Measurements from ENCODE around the gene HS6ST2.
A peak's percentile ranks its signal among the peaks of the same experiment; 100 is the strongest.
"Not testable (repeated sequence)": the region's sequence is repeated elsewhere in the genome, so short reads cannot be mapped to it uniquely, and the experiment has no call there.

HS6ST2 gene

DNA sequence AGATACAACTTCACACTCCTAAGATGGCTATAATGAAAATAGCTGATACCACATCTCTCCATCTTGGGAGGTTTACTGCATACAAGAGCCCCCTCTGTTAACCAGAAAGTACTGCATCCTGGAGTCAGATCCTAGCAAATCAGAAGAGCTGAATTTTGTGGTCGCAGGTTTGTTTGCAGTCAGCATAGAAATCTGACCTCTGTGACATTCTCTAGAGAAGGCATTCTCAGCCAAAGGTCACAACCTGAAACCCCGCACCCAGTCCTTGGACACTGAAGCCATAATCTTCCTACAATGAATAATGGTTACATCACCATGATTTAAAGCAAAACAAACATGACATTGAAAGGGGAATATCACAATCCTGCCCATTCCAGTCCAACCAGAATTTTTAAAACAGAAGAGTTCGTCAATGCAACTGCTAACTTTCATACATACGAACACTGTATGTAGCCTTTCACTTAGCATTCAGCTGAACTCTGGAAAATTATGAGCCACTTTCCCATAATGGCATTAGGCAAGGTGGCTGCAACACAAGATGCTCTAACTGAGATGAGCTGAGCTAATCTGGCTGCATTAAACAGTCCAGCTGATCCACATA lies 17.6 kb downstream of the HS6ST2 start:
- DNase-seq, result no peak

DNA sequence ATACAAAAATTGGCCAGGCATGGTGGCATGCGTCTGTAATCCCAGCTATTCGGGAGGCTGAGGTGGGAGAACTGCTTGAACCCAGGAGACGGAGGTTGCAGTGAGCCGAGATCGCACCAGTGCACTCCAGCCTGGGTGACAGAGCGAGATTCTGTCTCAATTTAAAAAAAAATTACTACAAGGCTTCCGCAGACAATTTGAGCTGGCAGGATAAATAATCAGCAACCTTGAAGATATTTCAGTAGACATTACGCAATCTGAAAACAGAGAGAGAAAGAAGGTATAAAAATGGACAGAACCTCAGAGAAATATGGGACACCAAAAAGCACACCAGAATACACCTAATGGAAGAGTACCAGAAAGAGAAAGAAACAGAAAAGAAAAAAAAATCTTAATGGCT lies 25.3 kb downstream of the HS6ST2 start:
- DNase-seq, result no peak

DNA sequence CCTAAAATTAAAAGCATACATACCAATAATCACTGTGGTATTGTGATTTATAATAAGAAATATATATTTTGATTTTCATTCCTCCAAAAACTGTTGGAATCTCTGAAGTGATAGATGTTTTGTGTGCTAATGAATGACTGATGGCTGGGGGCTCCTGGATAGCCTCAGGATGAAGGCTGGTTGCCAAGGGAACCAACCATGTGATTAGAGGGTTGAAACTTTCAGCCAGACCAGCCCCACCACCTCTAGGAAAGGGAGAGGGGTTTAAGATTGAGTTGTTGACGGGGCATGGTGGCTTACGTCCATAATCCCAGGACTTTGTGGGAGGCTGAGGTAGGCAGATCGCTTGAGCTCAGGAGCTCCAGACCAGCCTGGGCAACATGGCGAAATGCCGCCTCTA lies 34.0 kb downstream of the HS6ST2 start:
- DNase-seq, result no peak

DNA sequence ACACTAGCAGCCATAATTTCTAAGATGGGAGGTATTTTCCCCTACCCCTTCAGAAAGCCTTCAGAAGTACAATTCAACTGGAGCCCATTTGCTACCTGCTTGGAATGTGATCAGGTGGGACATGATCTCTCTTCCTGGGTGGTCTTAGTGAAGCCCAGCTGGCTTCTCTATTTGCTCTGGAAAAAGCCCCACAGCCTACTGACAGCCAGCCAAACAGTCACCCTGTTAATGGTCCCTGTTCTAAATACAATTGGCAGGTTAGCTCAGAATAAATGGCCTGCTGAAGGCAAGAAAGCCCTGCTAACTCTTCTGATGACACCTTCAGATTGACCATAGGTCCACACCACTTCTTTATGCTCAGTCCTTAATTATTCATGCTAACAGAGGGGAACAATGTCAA lies 39.9 kb downstream of the HS6ST2 start:
- DNase-seq, result no peak

DNA sequence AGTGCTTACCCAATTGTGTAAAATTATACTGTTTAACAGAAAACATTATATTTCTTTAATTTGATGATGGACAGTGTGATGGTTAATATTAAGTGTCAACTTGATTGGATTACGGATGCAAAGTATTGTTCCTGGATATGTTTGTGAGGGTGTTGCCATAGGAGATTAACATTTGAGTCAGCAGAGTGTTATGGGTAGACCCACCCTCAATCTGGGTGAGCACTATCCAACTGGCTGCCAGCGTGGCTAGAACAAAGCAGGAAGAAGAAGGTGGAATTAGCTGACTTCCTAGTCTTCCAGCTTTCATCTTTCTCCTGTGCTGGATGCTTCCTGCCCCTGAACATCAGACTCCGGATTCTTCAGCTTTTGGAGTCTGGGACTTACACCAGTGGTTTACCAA lies 42.1 kb downstream of the HS6ST2 start:
- no peak for DNase-seq

DNA sequence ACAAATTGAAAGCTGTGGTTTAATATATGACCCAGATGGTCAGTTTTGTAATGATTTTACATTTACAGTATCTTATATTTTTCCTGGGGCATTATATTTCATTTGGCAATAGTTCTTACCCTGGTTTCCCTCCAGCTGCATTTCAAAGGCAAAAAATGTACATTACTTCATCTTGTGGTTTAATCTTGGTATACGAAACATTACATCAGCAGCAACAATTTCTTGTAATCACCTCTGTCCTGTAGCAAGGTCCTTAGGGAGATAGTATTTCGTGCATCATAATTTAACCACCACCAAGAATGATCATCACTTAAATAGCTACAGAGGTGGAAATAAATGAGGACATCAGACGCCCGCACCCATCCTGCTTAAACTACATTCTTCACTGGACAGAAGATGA lies 48.8 kb downstream of the HS6ST2 start:
- no peak for DNase-seq

DNA sequence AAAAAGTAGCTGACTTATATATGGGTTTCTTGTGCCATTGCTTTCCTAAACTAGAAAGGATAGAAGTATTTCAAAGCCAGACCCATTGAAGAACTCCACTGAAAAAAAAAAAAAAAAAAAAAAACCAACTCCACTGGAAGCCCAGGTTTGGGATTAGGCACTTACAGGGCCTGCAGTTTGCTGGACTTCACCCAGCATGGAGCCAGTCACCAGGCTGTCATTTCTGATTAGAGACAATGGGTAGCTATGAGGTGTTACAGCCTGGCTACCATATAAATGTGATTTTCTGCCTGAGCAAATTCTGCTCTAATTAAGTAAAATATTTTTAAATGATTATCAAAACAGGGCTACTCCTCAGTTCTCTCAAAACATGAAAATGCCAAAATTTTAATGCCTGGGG lies 49.5 kb downstream of the HS6ST2 start:
- no peak for DNase-seq

DNA sequence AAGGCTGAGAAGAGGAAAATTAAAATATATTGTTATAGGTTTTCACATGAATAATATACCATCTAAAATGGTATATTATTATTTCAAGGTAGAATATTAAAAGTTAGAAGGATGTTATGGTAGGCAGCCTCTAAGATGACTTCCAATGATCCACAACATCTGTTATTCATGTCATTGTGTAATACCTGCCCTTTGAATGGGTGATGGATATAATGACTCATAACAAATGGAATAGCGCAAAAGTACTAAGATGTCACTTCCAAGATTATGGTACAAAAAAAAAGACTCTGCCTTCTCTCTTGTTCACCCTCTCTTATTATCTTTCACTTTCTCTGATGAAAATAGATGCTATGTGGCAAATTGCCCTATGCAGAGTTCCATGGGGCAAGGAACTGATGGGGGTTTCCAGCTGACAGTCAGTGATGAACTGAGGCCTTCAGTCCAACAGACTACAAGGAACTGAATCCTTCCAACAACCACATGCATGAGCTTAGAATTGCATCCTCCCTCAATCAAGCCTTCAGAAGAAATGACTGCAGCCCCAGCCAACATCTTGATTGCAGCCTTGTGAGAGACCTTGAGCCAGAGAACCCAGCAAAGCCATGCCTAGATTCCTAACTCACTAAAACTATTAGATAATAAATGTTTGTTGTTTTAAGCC lies 57.7 kb downstream of the HS6ST2 start:
- no peak for DNase-seq

DNA sequence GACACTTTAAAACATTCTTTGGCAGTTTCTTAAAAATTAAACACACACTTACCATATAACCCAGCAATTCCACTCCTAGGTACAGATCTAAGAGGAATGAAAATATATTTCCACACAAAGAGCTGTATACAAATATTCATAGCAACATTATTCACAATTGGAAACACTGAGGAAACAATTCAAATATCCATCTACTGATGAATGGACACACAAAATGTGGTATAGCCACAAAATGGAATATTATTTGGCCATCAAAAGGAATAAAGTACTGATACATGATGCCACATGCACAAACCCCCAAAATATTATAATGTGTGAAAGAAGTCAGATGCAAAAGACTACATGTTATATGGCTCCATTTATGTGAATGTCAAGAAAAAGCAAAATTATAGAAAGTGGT lies 70.9 kb downstream of the HS6ST2 start:
- DNase-seq, result no peak

DNA sequence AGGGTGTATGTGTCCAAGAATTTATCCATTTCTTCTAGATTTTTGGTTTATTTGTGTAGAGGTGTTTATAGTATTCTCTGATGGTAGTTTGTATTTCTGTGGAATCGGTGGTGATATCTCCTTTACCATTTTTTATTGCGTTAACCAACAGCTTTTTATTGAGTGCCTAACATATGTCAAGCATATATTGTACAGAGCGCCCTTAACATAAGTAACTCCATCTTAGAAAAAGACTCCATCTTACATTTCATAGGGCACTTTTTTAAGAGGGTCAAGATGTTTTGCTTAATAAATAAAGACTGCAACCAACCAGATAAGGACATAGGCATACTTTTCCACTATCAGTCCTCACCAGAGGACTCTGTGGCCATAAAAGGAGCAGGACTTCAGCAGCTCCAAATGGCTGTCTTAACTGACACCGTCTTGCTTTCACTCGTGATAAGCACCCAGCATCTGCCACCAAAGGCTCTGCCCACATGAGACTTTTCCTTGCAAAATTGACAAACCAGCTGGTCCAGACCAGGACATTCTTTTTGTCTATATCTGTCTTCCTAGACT lies 75.0 kb downstream of the HS6ST2 start:
- DNase-seq, result no peak

DNA sequence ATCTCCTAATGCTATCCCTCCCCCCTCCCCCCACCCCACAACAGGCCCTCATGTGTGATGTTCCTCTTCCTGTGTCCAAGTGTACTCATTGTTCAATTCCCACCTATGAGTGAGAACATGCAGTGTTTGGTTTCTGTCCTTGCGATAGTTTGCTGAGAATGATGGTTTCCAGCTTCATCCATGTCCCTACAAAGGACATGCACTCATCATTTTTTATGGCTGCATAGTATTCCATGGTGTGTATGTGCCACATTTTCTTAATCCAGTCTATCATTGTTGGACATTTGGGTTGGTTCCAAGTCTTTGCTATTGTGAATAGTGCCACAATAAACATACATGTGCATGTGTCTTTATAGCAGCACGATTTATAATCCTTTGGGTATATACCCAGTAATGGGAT lies 77.7 kb downstream of the HS6ST2 start:
- DNase-seq, result not testable (repeated sequence)

DNA sequence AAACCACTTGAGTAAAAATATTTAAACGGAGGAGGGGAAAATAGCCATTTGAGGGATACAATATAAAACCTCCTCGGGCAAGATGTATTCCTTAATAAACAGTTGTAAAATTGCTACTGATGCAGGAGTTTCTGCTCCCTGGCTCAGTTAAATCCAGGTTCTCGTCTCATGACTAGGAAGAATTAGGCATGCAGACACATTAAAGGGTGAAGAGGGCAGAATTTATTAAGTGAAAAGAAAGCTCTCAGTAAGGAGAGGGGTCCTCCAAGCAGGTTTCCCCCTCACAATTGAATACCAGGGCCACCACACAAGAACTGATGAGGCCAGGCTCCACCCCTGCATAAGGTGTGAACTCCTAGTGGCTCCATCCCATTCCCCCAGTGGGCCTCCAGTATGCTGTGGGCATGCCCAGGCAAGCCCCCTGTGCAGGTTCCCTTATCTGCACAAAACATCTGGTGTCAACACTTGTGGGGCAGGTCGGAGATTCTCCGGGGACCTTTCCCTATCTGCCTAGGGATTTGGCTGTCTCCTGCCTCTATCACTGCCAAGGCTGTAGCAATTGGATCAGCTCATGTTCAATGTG lies 80.4 kb downstream of the HS6ST2 start:
- peak; percentile 31 for DNase-seq

DNA sequence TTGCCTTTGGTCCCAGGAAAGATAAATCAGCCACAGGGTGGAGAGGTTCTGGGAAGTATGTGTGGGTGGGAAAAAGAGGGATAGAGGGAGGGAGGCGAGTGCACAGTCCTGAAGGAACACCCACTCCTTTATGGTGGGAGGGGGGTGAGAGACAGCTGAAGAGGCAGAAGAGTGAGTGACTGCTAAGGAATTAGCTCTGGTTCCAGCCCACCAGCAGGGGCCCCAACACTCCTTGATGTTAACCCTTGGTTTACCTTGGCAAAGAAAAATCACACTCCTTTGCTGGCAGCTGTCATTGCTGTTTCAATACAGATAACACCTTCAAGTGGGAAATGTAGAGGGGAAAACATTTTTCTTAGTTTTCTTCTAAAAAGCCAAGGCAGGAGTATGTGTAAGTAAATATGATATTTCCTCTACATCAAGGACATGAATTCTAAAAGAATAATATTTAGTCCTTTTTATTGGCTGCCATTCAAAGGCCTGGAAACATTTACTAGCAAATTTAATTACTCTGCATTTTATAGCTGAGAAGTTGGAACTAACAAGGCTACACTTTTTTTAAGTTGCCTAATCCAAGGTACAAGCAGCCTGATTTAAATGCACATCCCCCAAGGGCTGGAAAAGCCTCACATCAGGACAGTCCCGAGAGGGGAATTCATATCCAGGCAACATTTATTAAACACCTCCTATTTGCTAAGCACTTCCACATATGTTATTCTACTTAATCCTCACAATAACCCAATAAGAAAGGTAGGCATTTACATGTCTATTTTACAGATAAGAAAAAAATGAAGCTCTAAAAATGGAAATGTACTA lies 81.7 kb downstream of the HS6ST2 start:
- DNase-seq, result no peak

DNA sequence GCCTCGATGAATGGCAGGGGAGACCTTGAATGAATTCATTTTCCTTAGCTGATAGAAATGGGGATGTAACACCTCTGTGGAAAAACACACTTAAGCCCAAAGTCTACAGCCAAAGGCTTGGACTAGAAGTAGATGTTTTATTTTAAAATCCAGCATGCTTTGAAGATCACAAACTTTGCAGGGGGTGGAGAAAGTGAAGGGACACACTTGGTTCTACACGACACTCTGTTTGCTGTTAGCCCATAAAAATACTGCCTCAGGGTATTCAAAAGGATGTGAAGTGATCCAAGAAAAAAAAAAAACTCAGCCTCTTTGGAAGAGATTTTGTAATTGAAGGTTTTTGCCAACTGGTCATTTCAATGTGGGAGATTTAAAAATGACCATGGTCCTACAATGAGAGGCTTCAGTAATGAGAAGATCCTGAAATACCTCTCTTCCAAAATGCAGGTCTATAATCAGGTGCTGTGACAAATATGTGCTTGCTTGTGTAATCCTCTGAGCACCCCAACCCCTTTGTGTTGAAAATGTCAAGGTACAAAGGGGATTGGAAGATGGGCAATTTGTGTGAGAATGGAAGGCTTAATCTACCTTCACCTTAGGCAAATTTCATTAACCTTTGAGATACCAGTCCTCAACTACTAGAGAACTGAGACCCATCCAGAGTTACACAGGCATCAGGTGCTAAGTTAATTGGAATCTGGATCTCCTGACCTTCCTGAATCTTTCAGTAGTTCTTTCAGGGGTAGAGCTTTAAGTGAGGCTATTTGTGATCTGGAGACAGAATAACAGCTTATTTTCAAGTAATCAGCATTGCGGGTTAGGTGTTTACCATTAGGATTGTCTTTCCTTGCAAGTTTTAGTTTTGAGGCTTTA lies 82.5 kb downstream of the HS6ST2 start:
- no peak for DNase-seq

DNA sequence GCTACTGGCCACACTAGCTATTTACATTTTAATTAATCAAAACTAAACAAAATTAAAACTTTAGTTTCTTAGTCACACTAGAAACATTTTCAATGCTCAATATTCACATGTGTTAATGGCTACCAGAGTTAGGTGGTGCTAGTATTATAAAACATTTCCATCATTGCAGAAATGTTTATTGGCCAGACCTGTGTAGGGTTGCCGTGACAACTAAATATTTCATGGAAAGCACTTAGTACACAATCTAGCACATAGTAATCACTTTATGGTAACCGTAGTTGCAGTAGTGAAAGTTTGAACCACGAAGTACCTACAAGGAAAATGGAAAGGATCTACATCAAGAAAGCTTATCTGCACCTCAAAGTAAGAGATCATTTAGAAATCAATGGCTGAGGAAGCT lies 95.9 kb downstream of the HS6ST2 start:
- DNase-seq, result no peak

DNA sequence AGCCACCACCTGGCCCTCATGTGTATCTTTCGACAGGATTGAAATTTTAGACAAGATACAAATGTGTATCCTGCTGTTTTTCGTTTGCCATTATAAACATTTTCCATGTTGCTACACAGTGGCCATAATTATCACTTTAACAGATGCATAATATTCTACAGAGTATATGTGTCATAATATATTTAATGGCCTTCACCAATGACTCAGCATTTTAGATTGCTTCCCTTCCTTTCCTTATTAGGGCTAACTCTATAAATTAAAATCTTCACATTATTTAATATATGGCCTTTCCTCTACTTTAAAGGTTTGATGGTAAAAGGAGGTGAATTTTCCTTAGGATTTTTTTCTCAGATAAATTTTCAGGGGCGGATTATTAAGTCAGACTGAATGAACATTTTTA lies 97.4 kb downstream of the HS6ST2 start:
- DNase-seq, result no peak

DNA sequence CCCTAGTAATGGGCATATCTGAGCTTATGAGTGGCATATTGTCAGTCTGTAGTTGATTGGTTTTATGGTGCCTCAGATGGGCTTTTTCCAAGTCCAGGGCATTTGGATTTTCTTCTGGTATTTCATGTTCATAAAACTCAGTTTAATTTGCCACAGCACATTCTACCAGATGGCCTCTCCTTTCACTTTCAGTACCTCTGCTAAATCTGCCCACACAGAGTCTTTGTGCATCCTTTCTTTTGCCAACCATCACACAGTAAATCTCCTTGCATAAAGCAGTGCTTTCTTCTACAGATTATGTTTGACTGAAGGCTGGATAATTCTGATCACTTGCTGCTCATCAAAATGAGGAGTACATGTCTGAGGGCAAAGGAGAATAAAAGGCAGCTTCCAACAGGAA lies 98.2 kb downstream of the HS6ST2 start:
- no peak for DNase-seq

DNA sequence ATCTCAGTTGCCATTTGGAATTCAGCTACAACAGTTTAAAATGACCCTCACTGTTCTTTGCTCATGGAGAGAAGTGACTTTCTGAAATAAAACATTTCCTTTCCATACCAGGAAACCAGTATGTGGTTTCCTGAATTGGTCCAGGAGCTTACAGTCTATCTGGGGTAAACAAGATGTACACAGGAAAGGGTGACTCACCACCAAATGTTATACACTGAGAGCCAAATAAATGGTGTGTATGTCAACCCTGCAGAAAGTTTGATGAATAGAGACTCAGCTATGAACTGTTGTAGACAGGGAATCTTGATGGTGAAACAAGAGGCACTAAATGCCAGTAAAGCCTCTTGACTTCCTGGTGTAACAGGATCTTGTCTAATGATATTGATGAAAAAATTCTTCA lies 100.4 kb downstream of the HS6ST2 start:
- DNase-seq, result no peak

DNA sequence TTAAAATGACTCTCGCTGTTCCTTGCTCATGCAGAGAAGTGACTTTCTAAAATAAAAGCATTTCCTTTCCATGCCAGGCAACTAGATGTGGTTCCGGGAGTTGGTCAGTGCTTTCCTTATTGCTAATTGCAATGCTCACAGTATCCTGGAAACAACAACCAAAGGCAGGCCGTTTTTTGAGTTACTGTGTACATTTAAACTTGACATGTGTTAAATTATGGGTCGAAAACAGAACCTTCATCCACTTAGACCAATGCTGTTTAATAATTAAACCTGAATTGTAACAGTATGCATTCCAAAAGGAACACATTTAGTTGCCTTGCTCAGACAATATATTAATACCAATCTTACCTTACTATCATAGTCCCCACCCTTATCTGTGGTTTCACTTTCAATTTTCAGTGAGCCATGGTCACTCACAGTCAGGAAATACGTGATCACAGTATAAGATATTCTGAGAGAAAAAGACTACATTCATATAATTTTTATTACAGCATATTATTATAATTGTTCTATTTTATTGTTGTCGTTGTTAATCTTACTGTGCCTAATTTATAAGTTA lies 102.6 kb downstream of the HS6ST2 start:
- DNase-seq, result no peak

DNA sequence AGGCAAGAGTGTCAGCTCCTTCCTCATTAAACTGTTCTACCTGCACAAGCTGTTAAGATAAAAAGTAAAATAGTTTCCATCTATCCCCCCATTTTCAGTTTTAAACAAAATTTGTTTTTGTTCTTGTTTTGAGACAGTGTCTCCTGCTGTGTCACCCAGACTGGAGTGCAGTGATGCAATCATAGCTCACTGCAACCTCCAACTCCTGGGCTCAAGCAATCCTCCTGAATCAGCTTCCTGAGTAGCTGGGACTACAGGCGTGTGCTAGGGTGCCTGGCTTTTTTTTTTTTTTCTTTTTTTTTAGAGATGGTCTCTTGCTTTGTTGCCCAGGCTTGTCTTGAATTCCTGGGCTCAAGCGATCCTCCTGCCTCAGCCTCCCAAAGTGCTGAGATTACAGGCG lies 105.4 kb downstream of the HS6ST2 start:
- no peak for DNase-seq

DNA sequence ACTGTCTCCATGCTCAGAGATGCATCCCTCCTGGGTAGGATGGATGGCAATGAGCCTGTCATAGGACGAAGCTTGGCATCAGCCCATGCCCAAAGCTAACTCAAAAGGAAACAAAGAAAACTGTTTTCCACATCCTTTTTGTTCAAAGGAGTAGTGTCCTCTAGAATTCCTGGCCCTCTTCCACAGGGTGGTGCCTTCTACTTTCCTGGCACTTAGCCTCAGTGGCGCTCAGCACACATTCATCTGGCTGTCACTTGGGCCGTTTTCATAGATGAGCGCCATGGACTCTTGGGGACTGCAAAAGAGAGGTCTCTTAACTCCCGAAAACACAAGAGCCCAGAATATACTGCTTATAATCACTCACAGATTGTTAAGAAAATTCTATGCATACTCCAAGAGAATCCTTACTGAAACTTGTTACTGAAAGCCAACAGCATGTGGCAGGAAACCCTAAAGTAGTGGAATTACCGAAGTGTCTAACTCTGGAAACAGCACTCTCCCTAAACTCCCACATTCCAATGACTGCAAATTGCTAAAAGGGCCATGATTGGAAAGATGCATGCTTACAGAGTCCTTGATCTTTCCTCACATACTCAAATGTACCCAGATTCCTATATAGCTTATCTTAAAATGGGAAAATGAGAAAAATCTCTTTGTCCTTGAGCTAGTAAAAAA lies 110.0 kb downstream of the HS6ST2 start:
- no peak for DNase-seq

DNA sequence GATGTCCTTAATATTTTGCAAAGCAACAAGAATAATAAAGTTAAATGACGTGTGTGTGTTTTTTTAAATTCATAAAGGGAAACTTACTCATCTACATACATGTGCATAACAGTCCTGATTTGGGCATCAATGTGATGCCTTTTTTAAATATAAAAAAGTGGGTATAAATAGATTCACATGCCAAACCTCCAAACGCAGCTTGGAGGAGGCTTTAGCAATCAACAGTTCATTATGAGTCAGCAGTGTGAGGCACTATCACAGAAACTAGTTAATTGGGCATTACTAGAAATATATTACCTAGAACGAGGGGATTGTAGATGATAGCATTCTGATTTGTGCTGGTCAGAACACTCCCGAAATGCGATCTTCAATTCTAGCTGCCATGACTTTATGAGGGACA lies 115.1 kb downstream of the HS6ST2 start:
- no peak for DNase-seq
